Lung (tissue), 12 donors: Measurements from ENCODE around the gene TIAM2. TPM values are rescaled to one million over a fixed set of nuclear protein-coding genes. Genes with fewer than 3 reads are reported as not detected.

Experiments used
- ATAC-seq: fragments of 200-7000 bp; cut with Tn5 transposase; one replicate; pipeline ENCODE4 v1.9.1; 2020; ENCODE audit warnings: moderate number of reproducible peaks; ENCODE audit not compliant: insufficient read depth, low FRiP score
- DNase-seq, 3 donors: peaks; one replicate each; pipeline ENCODE4 v3.0.0-alpha.2; 2013 to 2017
- H3K27ac ChIP-seq, 2 donors: one replicate each; pipeline ENCODE4 v1.5.1; 2013; ENCODE audit warnings: mild to moderate bottlenecking in 2 of 2, moderate library complexity in 2 of 2, control low read depth in 1 of 2, inconsistent platforms in 1 of 2, low read depth in 1 of 2, low read length in 1 of 2
- H3K27me3 ChIP-seq, 3 donors: one replicate each; pipeline ENCODE4 v1.5.1; 2013; ENCODE audit warnings: low read length in 2 of 3; ENCODE audit not compliant: control insufficient read depth in 3 of 3, insufficient read depth in 3 of 3
- H3K36me3 ChIP-seq, 4 donors: one replicate each; pipeline ENCODE4 v1.5.1; 2013; ENCODE audit warnings: low read length in 4 of 4, mild to moderate bottlenecking in 1 of 4, moderate library complexity in 1 of 4; ENCODE audit not compliant: control insufficient read depth in 4 of 4, insufficient read depth in 4 of 4
- H3K4me1 ChIP-seq, 5 donors: one replicate each; pipeline ENCODE4 v1.5.1; 2013; ENCODE audit warnings: low read length in 5 of 5, mild to moderate bottlenecking in 2 of 5, moderate library complexity in 1 of 5; ENCODE audit not compliant: control insufficient read depth in 5 of 5, insufficient read depth in 5 of 5
- H3K4me3 ChIP-seq: one replicate; pipeline ENCODE4 v1.5.1; 2013; ENCODE audit warnings: mild to moderate bottlenecking, control low read depth, moderate library complexity
- H3K9ac ChIP-seq, 2 donors: one replicate each; pipeline ENCODE4 v1.5.1; 2013; ENCODE audit warnings: low read length in 2 of 2, control low read depth in 1 of 2; ENCODE audit not compliant: insufficient read depth in 1 of 2
- H3K9me3 ChIP-seq, 4 donors: one replicate each; pipeline ENCODE4 v1.5.1; 2013; ENCODE audit warnings: low read length in 3 of 4, mild to moderate bottlenecking in 1 of 4, moderate library complexity in 1 of 4; ENCODE audit not compliant: control insufficient read depth in 4 of 4, insufficient read depth in 3 of 4
- WGBS, 2 donors: extraction: QIAGEN DNeasy Blood & Tissue Kit; methylation state at CpG; one replicate each; pipeline ENCODE4 v1.1.7; 2013; 5-methylcytosine and 5-hydroxymethylcytosine counted together
- polyA plus RNA-seq, 2 donors: library from polyadenylated mRNA; stranded (reverse); fragments of 200-250 nt; gene quantifications; one replicate each; pipeline ENCODE4 v1.2.1, GENCODE V29; 2013
- total RNA-seq, 2 donors: library from RNA; depleted of rRNA in 1 of 2; stranded (reverse); fragments of >200 nt in 1 of 2; gene quantifications; one replicate each; pipeline ENCODE4 v1.2.1, GENCODE V29; 2014 to 2021
- TF ChIP-seq, protein P1 (sequence below): IDR thresholded peaks from 2 replicates; pipeline ENCODE4 v1.5.1; 2012; ENCODE audit warnings: mild to moderate bottlenecking; ENCODE audit errors: control extremely low read depth, extremely low read depth
- donor health status: control.
- donor health status: control.
- donor health status: Bipolar disorder and iron deficiency.
- donor health status: healthy.
- donor health status: DM: yes; HTN: yes; CAD: no.

TIAM2 gene
- total and polyA plus RNA-seq, 4 donors: 1.8 to 17.5 (median 4.1) TPM

DNA sequence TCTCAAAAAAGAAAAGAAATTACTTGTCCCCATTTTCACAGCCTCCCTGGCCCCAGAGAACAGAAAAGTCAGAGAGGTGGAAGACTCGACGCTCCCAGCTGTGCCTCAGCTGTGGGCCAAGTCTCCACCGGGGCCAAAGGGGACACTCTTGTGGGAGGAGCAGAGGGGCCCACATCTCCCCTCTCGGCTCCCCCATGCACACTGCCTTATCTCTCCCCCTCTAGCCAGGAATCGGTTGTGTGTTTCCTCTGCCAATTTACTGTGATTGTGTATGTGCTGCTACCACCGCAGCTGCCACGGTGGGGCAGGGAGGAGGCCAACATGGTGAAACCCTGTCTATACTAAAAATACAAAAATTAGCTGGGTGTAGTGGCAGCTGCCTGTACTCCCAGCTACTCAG lies 8.4 kb downstream of the TIAM2 start:
- Histone ChIP-seq H3K27ac (no peak overlapping the region), H3K27me3 (no peaks in the 10 kb centered on the region), H3K36me3 (no peaks in the 10 kb centered on the region), H3K4me3 (no peak overlapping the region), H3K4me1 (peaks cover 0 to 14% (median 2%) of the 10 kb centered on the region in 5 donors), H3K9ac (no peak overlapping the region), H3K9me3 (no peaks in the 10 kb centered on the region)
- WGBS, 2 donors: 44 to 77% methylated on average over 7 of the region's 7 CpGs
- DNase-seq (peak; percentile 58 to 74 (median 72)), ATAC-seq (no peak)
- TF ChIP-seq, protein P1, sequence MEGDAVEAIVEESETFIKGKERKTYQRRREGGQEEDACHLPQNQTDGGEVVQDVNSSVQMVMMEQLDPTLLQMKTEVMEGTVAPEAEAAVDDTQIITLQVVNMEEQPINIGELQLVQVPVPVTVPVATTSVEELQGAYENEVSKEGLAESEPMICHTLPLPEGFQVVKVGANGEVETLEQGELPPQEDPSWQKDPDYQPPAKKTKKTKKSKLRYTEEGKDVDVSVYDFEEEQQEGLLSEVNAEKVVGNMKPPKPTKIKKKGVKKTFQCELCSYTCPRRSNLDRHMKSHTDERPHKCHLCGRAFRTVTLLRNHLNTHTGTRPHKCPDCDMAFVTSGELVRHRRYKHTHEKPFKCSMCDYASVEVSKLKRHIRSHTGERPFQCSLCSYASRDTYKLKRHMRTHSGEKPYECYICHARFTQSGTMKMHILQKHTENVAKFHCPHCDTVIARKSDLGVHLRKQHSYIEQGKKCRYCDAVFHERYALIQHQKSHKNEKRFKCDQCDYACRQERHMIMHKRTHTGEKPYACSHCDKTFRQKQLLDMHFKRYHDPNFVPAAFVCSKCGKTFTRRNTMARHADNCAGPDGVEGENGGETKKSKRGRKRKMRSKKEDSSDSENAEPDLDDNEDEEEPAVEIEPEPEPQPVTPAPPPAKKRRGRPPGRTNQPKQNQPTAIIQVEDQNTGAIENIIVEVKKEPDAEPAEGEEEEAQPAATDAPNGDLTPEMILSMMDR: no peak

DNA sequence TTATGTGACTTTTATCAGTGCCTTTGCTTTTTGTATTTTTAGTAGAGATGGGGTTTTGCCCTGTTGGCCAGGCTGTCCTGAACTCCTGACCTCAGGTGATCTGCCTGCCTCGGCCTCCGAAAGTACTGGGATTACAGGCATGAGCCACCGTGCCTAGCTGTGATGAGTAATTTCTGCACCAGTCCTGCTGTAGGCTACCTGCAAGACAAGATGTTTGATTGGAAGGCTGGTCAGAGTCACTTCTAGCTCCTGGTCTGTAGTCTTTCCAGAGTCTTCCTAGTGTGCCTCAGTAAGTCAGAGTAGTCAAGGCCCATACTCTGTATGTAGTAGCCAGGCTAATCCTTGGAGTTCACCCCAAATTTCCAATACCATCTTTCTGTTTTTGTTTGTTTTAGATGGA lies 8.9 kb downstream of the TIAM2 start:
- H3K27me3 ChIP-seq: no peaks in the 10 kb centered on the region
- peaks cover 0 to 14% (median 5%) of the 10 kb centered on the region in 5 donors for H3K4me1 ChIP-seq
- 56 to 98% methylated on average over 3 of the region's 3 CpGs for WGBS, 2 donors

DNA sequence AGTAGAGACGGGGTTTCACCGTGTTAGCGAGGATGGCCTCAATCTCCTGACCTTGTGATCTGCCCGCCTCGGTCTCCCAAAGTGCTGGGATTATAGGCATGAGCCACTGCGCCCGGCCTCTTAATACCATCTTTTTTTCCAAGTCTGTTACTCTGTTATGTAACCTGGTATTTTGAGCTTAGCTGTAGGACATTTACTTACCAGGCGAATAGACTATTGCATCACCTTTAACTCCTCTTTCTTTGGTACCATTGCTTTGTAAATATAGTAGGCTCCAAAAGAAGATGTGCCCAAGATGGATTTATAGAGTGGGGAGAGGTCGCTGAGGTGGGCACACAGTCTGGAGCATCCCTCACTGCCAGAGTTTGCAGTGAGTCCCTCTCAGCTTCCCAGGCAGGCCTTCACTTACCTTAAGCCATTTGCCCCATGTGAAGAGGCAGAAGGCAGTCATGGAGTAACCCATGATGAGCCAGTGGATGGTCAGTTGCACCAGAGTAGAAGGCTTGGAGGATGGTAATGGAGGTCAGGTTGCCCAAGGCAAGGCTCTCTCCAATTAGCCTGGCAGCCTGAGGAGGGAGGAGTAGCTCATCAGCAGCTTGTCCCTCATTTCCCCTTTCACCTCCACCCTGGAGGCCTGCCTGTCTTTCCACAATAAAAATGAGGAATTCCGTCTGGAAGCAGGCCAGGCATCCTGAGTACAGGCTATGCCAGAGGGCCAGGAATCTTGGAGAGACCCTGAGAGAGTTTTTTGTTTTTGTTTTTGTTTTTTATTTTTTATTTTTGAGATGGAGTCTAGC lies 9.7 kb downstream of the TIAM2 start:
- H3K9me3 ChIP-seq: no peaks in the 10 kb centered on the region
- H3K4me3 ChIP-seq: no peak overlapping the region
- H3K27me3 ChIP-seq: no peaks in the 10 kb centered on the region
- no peak for DNase-seq
- no peak overlapping the region for H3K9ac ChIP-seq
- TF ChIP-seq, protein P1: no peak
- H3K4me1 ChIP-seq: peaks cover 0 to 14% (median 5%) of the 10 kb centered on the region in 5 donors
- H3K27ac ChIP-seq: no peak overlapping the region
- ATAC-seq: no peak
- no peaks in the 10 kb centered on the region for H3K36me3 ChIP-seq
- WGBS, 2 donors: 93 to 96% methylated on average over 10 of the region's 10 CpGs

More for the DNA sequence above, 8.9 kb downstream of the TIAM2 start:
- ATAC-seq (no peak), DNase-seq (no peak)
- H3K36me3 ChIP-seq: no peaks in the 10 kb centered on the region
- no peak overlapping the region for H3K9ac ChIP-seq
- H3K9me3 ChIP-seq: no peaks in the 10 kb centered on the region
- no peak overlapping the region for H3K27ac ChIP-seq
- H3K4me3 ChIP-seq: no peak overlapping the region
- TF ChIP-seq, protein P1: no peak
